Measurements from ENCODE around the gene ZNF536.

Gene ZNF536

GRCh38 chr19:30350692-30351663, 21.2 kb upstream of the ZNF536 start:
- TF ChIP-seq, protein P1, sequence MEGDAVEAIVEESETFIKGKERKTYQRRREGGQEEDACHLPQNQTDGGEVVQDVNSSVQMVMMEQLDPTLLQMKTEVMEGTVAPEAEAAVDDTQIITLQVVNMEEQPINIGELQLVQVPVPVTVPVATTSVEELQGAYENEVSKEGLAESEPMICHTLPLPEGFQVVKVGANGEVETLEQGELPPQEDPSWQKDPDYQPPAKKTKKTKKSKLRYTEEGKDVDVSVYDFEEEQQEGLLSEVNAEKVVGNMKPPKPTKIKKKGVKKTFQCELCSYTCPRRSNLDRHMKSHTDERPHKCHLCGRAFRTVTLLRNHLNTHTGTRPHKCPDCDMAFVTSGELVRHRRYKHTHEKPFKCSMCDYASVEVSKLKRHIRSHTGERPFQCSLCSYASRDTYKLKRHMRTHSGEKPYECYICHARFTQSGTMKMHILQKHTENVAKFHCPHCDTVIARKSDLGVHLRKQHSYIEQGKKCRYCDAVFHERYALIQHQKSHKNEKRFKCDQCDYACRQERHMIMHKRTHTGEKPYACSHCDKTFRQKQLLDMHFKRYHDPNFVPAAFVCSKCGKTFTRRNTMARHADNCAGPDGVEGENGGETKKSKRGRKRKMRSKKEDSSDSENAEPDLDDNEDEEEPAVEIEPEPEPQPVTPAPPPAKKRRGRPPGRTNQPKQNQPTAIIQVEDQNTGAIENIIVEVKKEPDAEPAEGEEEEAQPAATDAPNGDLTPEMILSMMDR (conservative IDR thresholded peaks at IDR 0.05; ENCODE audit: control insufficient read depth, insufficient read depth, low read depth, low read length): no peak
- no peak overlapping the region for H3K4me3 ChIP-seq (ENCODE audit: control insufficient read depth, low read depth, low read length)
- DNase-seq (ENCODE audit: low read depth): no peak

GRCh38 chr19:30351774-30352173, 20.4 kb upstream of the ZNF536 start:
- TF ChIP-seq, protein P1 (conservative IDR thresholded peaks at IDR 0.05; ENCODE audit: control insufficient read depth, insufficient read depth, low read depth, low read length): no peak
- DNase-seq (ENCODE audit: low read depth): no peak
- H3K4me3 ChIP-seq (ENCODE audit: control insufficient read depth, low read depth, low read length): no peak overlapping the region

- TF ChIP-seq, protein P1 (conservative IDR thresholded peaks at IDR 0.05; ENCODE audit: control insufficient read depth, insufficient read depth, low read depth, low read length): no peak
- DNase-seq (ENCODE audit: low read depth): no peak
- no peak overlapping the region for H3K4me3 ChIP-seq (ENCODE audit: control insufficient read depth, low read depth, low read length)
Observed at GRCh38 chr19:30353394-30353945, 18.7 kb upstream of the ZNF536 start.

DNA sequence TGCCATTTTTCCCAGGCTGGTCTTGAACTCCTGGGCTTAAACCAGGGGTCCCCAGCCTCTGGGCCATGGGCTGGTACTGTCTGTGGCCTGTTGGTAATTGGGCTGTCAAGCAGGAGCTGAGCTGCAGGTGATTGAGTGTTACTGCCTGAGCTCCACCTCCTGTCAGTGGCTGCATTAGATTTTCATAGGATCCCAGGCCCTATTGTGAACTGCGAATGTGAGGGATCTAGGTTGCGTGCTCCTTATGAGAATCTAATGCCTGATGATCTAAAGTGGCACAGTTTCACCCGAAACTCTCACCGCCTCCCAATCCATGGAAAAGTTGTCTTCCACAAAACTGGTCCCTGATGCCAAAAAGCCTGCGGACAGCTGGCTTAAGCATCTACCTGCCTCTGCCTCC, 16.6 kb upstream of the ZNF536 start:
- TF ChIP-seq, protein P1 (conservative IDR thresholded peaks at IDR 0.05; ENCODE audit: control insufficient read depth, insufficient read depth, low read depth, low read length): no peak
- no peak overlapping the region for H3K4me3 ChIP-seq (ENCODE audit: control insufficient read depth, low read depth, low read length)
- DNase-seq (ENCODE audit: low read depth): no peak

DNA sequence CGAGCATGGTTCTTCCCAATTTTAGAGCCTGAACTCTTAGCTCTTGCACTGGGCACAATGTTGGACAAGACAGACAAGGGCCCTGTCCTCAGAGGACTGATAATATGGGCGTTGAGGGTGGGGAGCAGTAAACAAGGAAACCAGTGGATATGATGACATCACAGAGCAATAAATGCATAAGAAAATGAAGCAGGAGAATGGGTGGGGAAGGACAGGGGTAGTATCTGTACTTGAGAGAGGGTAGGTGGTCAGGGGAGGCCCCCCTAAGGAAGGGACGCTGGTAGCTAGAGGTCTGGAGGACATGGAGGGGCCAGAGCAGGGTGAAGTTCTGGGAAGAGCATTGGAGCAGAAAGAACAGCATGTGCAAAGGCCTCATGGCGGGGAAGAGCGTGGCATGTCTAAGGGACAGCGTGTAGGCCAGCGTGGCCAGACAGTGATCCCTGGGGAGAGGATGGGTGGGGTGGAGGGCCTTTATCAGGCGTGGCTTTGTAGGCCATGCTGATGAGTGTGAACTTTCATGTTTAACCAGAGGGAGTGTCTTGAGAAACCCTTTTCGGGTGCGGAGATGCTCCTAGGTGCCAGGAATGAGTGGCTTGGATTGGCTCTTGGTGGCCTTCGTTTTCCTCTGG, 15.1 kb upstream of the ZNF536 start:
- DNase-seq (ENCODE audit: low read depth): no peak
- TF ChIP-seq, protein P1 (conservative IDR thresholded peaks at IDR 0.05; ENCODE audit: control insufficient read depth, insufficient read depth, low read depth, low read length): no peak
- no peak overlapping the region for H3K4me3 ChIP-seq (ENCODE audit: control insufficient read depth, low read depth, low read length)

- TF ChIP-seq, protein P1 (conservative IDR thresholded peaks at IDR 0.05; ENCODE audit: control insufficient read depth, insufficient read depth, low read depth, low read length): no peak
- H3K4me3 ChIP-seq (ENCODE audit: control insufficient read depth, low read depth, low read length): no peak overlapping the region
- no peak for DNase-seq (ENCODE audit: low read depth)
Observed at GRCh38 chr19:30357580-30357954, 14.6 kb upstream of the ZNF536 start.

Measured in fibroblast of mammary gland (primary cell).